ENCODE data around the gene PRDM7. TPM values are rescaled to one million over a fixed set of nuclear protein-coding genes. Genes with fewer than 3 reads are reported as not detected.
A peak's percentile ranks its signal among the peaks of the same experiment; 100 is the strongest.

Gene PRDM7
- total and polyA plus RNA-seq, 7 donors: not detected

DNA sequence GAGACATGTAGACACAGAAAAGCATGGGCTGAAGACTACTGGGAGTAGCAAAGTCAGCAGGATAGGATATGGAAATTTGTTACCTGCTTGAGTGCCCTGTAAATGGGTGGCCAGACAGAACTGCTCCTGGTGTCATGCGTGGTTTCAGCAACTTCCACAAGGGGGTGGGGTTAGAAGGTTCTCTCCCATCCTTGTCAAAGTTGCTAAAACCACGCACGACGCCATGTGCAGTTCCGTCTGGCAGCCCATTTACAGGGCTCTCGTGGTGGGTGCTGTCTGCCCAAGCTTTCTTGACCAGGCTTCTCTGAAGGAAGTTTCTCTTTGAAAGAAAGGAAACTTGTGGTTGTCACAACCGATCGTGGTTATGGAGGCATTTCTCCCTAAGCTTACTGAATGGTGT is 51.0 kb downstream of the PRDM7 start:
- no peak for DNase-seq
- H3K4me3 ChIP-seq: no peak overlapping the region
- H3K36me3 ChIP-seq: peaks cover 0 to 4% (median 0%) of the 10 kb centered on the region in 4 donors
- H3K9me3 ChIP-seq: no peaks in the 10 kb centered on the region
- intact Hi-C loops (cut with DNase I): no loop called here
- no peaks in the 10 kb centered on the region for H3K27me3 ChIP-seq
- no peak overlapping the region for H3K27ac ChIP-seq
- TF ChIP-seq EP300 (IDR thresholded peaks at IDR 0.05) (no peak), POLR2A (IDR thresholded peaks at IDR 0.05) (no peak), POLR2AphosphoS5 (IDR thresholded peaks at IDR 0.05) (no peak)
- TF ChIP-seq, protein P1, sequence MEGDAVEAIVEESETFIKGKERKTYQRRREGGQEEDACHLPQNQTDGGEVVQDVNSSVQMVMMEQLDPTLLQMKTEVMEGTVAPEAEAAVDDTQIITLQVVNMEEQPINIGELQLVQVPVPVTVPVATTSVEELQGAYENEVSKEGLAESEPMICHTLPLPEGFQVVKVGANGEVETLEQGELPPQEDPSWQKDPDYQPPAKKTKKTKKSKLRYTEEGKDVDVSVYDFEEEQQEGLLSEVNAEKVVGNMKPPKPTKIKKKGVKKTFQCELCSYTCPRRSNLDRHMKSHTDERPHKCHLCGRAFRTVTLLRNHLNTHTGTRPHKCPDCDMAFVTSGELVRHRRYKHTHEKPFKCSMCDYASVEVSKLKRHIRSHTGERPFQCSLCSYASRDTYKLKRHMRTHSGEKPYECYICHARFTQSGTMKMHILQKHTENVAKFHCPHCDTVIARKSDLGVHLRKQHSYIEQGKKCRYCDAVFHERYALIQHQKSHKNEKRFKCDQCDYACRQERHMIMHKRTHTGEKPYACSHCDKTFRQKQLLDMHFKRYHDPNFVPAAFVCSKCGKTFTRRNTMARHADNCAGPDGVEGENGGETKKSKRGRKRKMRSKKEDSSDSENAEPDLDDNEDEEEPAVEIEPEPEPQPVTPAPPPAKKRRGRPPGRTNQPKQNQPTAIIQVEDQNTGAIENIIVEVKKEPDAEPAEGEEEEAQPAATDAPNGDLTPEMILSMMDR (IDR thresholded peaks at IDR 0.05): no peak
- peaks cover 0 to 14% (median 10%) of the 10 kb centered on the region in 4 donors for H3K4me1 ChIP-seq
- 46 to 81% methylated on average over 8 of the region's 8 CpGs for WGBS, 2 donors

DNA sequence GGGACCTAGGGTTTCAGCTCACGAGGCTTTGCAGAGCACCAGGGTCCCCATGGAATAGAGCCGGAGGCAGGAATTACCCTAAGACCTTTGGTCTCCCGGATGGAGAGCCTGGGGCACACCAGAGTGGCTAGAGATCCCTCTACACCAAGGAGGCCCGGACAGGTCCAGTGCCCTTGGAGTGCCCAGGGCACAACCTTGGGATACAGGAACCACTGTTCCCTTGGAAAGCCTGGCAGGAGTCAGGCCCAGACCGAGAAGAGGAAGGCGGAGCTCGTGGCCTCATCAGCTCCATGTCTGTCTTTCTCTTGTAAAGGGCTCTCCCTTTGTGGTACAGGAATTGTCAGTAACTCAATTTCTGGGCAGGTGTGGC is 54.1 kb downstream of the PRDM7 start:
- Histone ChIP-seq H3K27me3 (peaks cover 0 to 6% (median 4%) of the 10 kb centered on the region in 3 donors), H3K36me3 (peaks cover 0 to 4% (median 0%) of the 10 kb centered on the region in 4 donors), H3K4me3 (peak overlapping the region; percentile 69 to 87 (median 76)), H3K27ac (peak overlapping the region; percentile 69 to 81 (median 74)), H3K4me1 (peaks cover 0 to 32% (median 28%) of the 10 kb centered on the region in 4 donors), H3K9me3 (no peaks in the 10 kb centered on the region)
- DNase-seq: no peak
- no peak for TF ChIP-seq POLR2A (IDR thresholded peaks at IDR 0.05)
- TF ChIP-seq POLR2AphosphoS5 (IDR thresholded peaks at IDR 0.05): no peak
- TF ChIP-seq, protein P1 (IDR thresholded peaks at IDR 0.05): no peak
- WGBS, 2 donors: 23 to 48% methylated on average over 7 of the region's 7 CpGs
- intact Hi-C loops (cut with DNase I): no loop called here

DNA sequence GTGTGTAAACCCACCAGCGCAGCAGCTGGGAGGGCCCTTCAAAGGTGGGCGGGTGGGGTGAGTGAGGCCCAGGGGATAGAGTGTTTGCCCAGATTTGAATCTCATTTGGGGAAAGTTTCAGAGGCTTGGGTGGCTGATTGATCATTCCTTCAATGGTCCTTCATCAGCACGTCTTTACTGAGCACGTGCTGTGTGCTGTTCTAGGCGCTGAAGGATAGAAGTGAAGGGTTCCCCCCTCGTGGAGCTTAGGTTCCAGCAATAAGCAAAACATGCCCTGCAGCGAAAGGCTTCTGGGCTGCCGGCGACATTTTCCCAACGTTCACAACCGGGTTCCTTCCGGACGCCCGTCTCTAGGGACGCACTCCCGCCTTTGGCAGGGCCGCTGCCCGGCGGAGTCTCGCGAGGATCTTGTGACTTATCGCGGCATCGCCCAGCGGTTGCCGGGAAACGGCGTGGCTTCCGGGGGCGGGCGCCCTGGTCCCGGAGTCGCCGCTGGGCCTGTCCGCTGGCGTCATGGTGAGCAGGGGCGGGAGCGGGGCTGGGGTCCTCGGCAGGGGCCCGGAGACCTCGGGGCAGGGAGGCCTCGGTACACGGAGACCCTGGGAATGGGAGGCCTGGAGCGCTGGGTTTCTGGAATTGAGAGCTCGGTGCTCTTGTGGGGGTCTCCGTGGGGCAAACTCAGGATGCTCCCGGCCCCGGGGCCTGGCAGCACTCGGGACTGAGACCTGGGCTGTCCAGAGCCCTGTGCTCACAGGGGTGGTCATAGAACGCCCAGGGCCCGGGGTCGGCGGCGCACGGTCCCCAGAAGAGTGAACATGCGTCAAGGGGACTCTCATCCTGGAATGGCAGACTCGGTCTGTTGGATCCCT is 54.7 kb downstream of the PRDM7 start:
- Histone ChIP-seq H3K27me3 (peaks cover 0 to 6% (median 4%) of the 10 kb centered on the region in 3 donors), H3K36me3 (no peaks in the 10 kb centered on the region), H3K9me3 (no peaks in the 10 kb centered on the region), H3K4me3 (peak overlapping the region; percentile 69 to 87 (median 76)), H3K27ac (peak overlapping the region; percentile 69 to 81 (median 74)), H3K4me1 (peaks cover 0 to 32% (median 28%) of the 10 kb centered on the region in 4 donors)
- WGBS, 2 donors: 5 to 6% methylated on average over 57 of the region's 57 CpGs
- TF ChIP-seq POLR2A (IDR thresholded peaks at IDR 0.05): no peak
- no peak for TF ChIP-seq EP300 (IDR thresholded peaks at IDR 0.05)
- TF ChIP-seq POLR2AphosphoS5 (IDR thresholded peaks at IDR 0.05): peak in 3 of 4 donors; percentile 48 to 69 (median 65)
- TF ChIP-seq, protein P1 (IDR thresholded peaks at IDR 0.05): no peak
- peak; percentile 94 for DNase-seq
- intact Hi-C loops (cut with DNase I): no loop called here

DNA sequence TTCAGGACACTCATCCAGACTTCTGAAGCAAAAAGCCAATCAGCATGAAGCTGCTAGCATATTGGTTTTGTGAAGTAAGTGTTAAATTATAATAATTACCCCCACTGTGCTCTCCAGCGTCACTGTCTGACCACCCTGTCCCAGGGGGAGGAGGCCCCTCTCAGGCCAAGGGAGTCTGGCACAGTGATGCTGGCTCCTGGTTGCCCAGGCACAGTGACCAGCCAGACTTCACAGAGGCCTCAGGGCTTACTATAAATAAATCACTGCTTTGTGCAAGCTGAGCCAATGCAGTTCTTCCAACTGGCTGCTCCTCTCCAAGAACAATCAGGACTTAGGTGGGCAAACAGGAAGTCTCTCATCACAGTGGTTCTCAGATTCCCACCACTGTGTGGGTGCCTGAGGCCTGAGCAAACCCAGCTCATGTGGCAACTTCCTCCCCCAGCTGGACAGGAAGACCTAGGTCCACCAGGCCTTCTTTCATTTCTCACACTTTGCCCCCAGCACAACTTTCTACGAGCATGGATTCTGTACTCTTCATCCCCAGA is 56.2 kb downstream of the PRDM7 start:
- Histone ChIP-seq H3K9me3 (no peaks in the 10 kb centered on the region), H3K4me3 (no peak overlapping the region), H3K27me3 (peaks cover 0 to 6% (median 4%) of the 10 kb centered on the region in 3 donors), H3K36me3 (no peaks in the 10 kb centered on the region), H3K27ac (no peak overlapping the region), H3K4me1 (peaks cover 0 to 32% (median 28%) of the 10 kb centered on the region in 4 donors)
- intact Hi-C loops (cut with DNase I): no loop called here
- no peak for DNase-seq
- TF ChIP-seq EP300 (IDR thresholded peaks at IDR 0.05) (no peak), POLR2AphosphoS5 (IDR thresholded peaks at IDR 0.05) (no peak), POLR2A (IDR thresholded peaks at IDR 0.05) (no peak)
- TF ChIP-seq, protein P1 (IDR thresholded peaks at IDR 0.05): no peak
- WGBS, 2 donors: 90 to 91% methylated on average over 2 of the region's 2 CpGs
